SK-N-SH (cell line): ENCODE data around the gene HSD17B11. TPM values are rescaled to one million over a fixed set of nuclear protein-coding genes. Genes with fewer than 3 reads are reported as not detected.

Source experiments
- CTCF ChIA-PET: fragments of 300-600, 350-600 bp; formaldehyde crosslinking; extraction: SDS; loops from one replicate; lab custom pipeline; 2021; lab: Yijun Ruan, JAX
- POLR2A ChIA-PET: fragments of 350-600 bp; sonication (Branson Sonifier 250); formaldehyde crosslinking; extraction: SDS; loops from one replicate; lab custom pipeline; 2020; ENCODE audit warnings: antibody characterized with exemption, inconsistent platforms; lab: Yijun Ruan, JAX
- DNase-seq: peaks from one replicate; pipeline ENCODE4 v3.0.0; 2012
- H2AFZ ChIP-seq: fragments of 200-600 bp; sonication (generic); 2 replicates; pipeline ENCODE4 v1.8.1; 2016; ENCODE audit warnings: antibody characterized with exemption, mild to moderate bottlenecking, low read depth
- H3F3A ChIP-seq: fragments of 200-600 bp; sonication (generic); replicated peaks from 2 replicates; pipeline ENCODE3; 2016; ENCODE audit warnings: antibody characterized with exemption, mild to moderate bottlenecking; ENCODE audit not compliant: insufficient read depth
- H3K27ac ChIP-seq, 2 experiments: fragments of 200-500 bp in 1 of 2; fragments of 200-600 bp in 1 of 2; sonication (Bioruptor generic) in 1 of 2; sonication (generic), shearing (Covaris generic) in 1 of 2; 2 replicates each; pipeline versions ENCODE4 v1.5.1 to v1.6.1; 2014 to 2016; ENCODE audit warnings: low read depth in 2 of 2, inconsistent platforms in 1 of 2, low read length in 1 of 2, mild to moderate bottlenecking in 1 of 2, mixed read lengths in 1 of 2
- H3K27me3 ChIP-seq: fragments of 200-600 bp; sonication (generic), shearing (Covaris generic); 2 replicates; pipeline ENCODE4 v1.6.1; 2016; ENCODE audit warnings: mixed run types; ENCODE audit not compliant: insufficient read depth
- H3K36me3 ChIP-seq, 2 experiments: fragments of 200-500 bp in 1 of 2; fragments of 200-600 bp in 1 of 2; sonication (Bioruptor generic) in 1 of 2; sonication (generic) in 1 of 2; replicated peaks in 1 of 2; 2 replicates each; pipeline versions ENCODE3 to v1.5.1; 2014 to 2016; ENCODE audit warnings: low read length in 1 of 2, mild to moderate bottlenecking in 1 of 2; ENCODE audit not compliant: insufficient read depth in 2 of 2, control insufficient read depth in 1 of 2
- H3K4me1 ChIP-seq, 2 experiments: fragments of 200-500 bp in 1 of 2; fragments of 200-600 bp in 1 of 2; sonication (Bioruptor generic) in 1 of 2; sonication (generic), shearing (Covaris generic) in 1 of 2; 2 replicates each; pipeline versions ENCODE4 v1.5.1 to v1.6.1; 2014 to 2016; ENCODE audit warnings: low read depth in 1 of 2, low read length in 1 of 2, mixed run types in 1 of 2; ENCODE audit not compliant: insufficient read depth in 2 of 2, control insufficient read depth in 1 of 2
- H3K4me2 ChIP-seq: fragments of 200-600 bp; sonication (generic), shearing (Covaris generic); 2 replicates; pipeline ENCODE4 v1.6.1; 2017; ENCODE audit warnings: mixed run types
- H3K4me3 ChIP-seq, 2 experiments: fragments of 200-500 bp in 1 of 2; fragments of 200-600 bp in 1 of 2; sonication (Bioruptor generic) in 1 of 2; sonication (generic), shearing (Covaris generic) in 1 of 2; 2 replicates each; pipeline versions ENCODE4 v1.5.1 to v1.8.1; 2014 to 2016; ENCODE audit warnings: low read depth in 2 of 2, inconsistent platforms in 1 of 2, low read length in 1 of 2, mild to moderate bottlenecking in 1 of 2, mixed read lengths in 1 of 2, moderate library complexity in 1 of 2
- H3K79me2 ChIP-seq: fragments of 200-600 bp; sonication (generic); 2 replicates; pipeline ENCODE4 v1.8.1; 2017; ENCODE audit warnings: mild to moderate bottlenecking; ENCODE audit not compliant: insufficient read depth
- H3K9ac ChIP-seq: fragments of 200-600 bp; sonication (generic); 2 replicates; pipeline ENCODE4 v1.6.1; 2017; ENCODE audit warnings: mixed run types
- H3K9me2 ChIP-seq: fragments of 200-600 bp; sonication (generic); 2 replicates; pipeline ENCODE4 v1.6.1; 2017; ENCODE audit warnings: mixed run types
- H3K9me3 ChIP-seq: fragments of 200-600 bp; sonication (generic); 2 replicates; pipeline ENCODE4 v1.6.1; 2017; ENCODE audit warnings: mixed run types, mild to moderate bottlenecking, moderate library complexity
- H4K20me1 ChIP-seq: fragments of 200-600 bp; sonication (generic); 2 replicates; pipeline ENCODE4 v1.6.1; 2017; ENCODE audit warnings: mild to moderate bottlenecking, mixed run types; ENCODE audit not compliant: insufficient read depth
- EZH2phosphoT487 ChIP-seq: fragments of 200-600 bp; sonication (generic); IDR thresholded peaks from 2 replicates; pipeline ENCODE4 v1.6.1; 2017; ENCODE audit warnings: low read depth, mixed run types, mild to moderate bottlenecking, antibody characterized with exemption, moderate library complexity, borderline replicate concordance
- FOXJ3 ChIP-seq: sonication (generic); formaldehyde crosslinking; IDR thresholded peaks from 2 replicates; pipeline ENCODE4 v1.5.1; 2020; ENCODE audit warnings: mild to moderate bottlenecking, missing genetic modification reagents
- FOXM1 ChIP-seq: IDR thresholded peaks from 2 replicates; pipeline ENCODE4 v1.4.0; 2012; ENCODE audit warnings: low read depth, mild to moderate bottlenecking
- GABPA ChIP-seq: IDR thresholded peaks from 2 replicates; pipeline ENCODE4 v1.4.0; 2012; ENCODE audit warnings: low read depth, mild to moderate bottlenecking
- IRF3 ChIP-seq: fragments of 150-350 bp; IDR thresholded peaks from 2 replicates; pipeline ENCODE4 v1.6.1; 2016; ENCODE audit warnings: mild to moderate bottlenecking, low read depth, low read length
- MEF2A ChIP-seq: IDR thresholded peaks from 2 replicates; pipeline ENCODE4 v1.4.0; 2012; ENCODE audit warnings: low read depth, borderline replicate concordance
- MXI1 ChIP-seq: IDR thresholded peaks from 2 replicates; pipeline ENCODE4 v1.6.1; 2012; ENCODE audit warnings: mild to moderate bottlenecking, low read depth, low read length, improper control_type of control experiment
- NFIC ChIP-seq: IDR thresholded peaks from 2 replicates; pipeline ENCODE4 v1.4.0; 2012; ENCODE audit warnings: borderline replicate concordance
- NRF1 ChIP-seq: IDR thresholded peaks from 2 replicates; pipeline ENCODE4 v1.6.1; 2012; ENCODE audit warnings: low read depth, mild to moderate bottlenecking, low read length
- RAD21 ChIP-seq: IDR thresholded peaks from 2 replicates; pipeline ENCODE4 v1.6.1; 2012; ENCODE audit warnings: mild to moderate bottlenecking, low read length
- RCOR1 ChIP-seq: fragments of 150-350 bp; IDR thresholded peaks from 2 replicates; pipeline ENCODE4 v1.6.1; 2017; ENCODE audit warnings: antibody characterized with exemption, low read length
- REST ChIP-seq: IDR thresholded peaks from 2 replicates; pipeline ENCODE4 v1.6.1; 2012; ENCODE audit warnings: mild to moderate bottlenecking, low read depth, low read length, moderate library complexity
- RFX5 ChIP-seq: IDR thresholded peaks from 2 replicates; pipeline ENCODE4 v1.6.1; 2012; ENCODE audit warnings: mild to moderate bottlenecking, improper control_type of control experiment, low read length
- SIN3A ChIP-seq: IDR thresholded peaks from 2 replicates; pipeline ENCODE4 v1.6.1; 2012; ENCODE audit warnings: low read depth, mild to moderate bottlenecking, low read length, moderate library complexity, borderline replicate concordance
- TCF12 ChIP-seq: IDR thresholded peaks from 2 replicates; pipeline ENCODE4 v1.4.0; 2012
- USF2 ChIP-seq: fragments of 150-350 bp; IDR thresholded peaks from 2 replicates; pipeline ENCODE4 v1.6.1; 2017; ENCODE audit warnings: antibody characterized with exemption, low read length, low read depth, borderline replicate concordance
- YY1 ChIP-seq: IDR thresholded peaks from 2 replicates; pipeline ENCODE4 v1.4.0; 2012; ENCODE audit warnings: low read depth, mild to moderate bottlenecking
- WGBS: methylation state at CpG from one replicate; pipeline ENCODE4 v1.1.6; 2017; ENCODE audit warnings: low lambda C conversion rate; 5-methylcytosine and 5-hydroxymethylcytosine counted together
- polyA plus RNA-seq, 3 experiments: library from polyadenylated mRNA; depleted of rRNA; stranded (reverse); fragments of >200 nt; gene quantifications; 2 replicates each; pipeline ENCODE4 v1.2.3, GENCODE V29; 2012

The HSD17B11 gene
- polyA plus RNA-seq, 1 of the 3 experiments (the other 2 are of a cell fraction): 13.2 TPM

- POLR2A ChIA-PET: no interaction called here
- Histone ChIP-seq H3K4me3 (no peak overlapping the region), H2AFZ (no peak overlapping the region), H3K4me1 (no peaks in the 10 kb centered on the region; a peak in 1 of 4 replicates), H3F3A (no peaks in the 10 kb centered on the region), H3K79me2 (no peaks in the 10 kb centered on the region), H3K27ac (no peak overlapping the region), H3K36me3 (no peaks in the 10 kb centered on the region), H4K20me1 (no peaks in the 10 kb centered on the region), H3K9ac (no peak overlapping the region), H3K4me2 (no peak overlapping the region), H3K9me3 (no peaks in the 10 kb centered on the region), H3K9me2 (no peaks in the 10 kb centered on the region), H3K27me3 (no peaks in the 10 kb centered on the region)
- 71% methylated on average over 1 of the region's 2 CpGs for WGBS
- DNase-seq: no peak
- TF ChIP-seq RAD21: no peak
- TF ChIP-seq MXI1: no peak
- TF ChIP-seq USF2: no peak
- TF ChIP-seq FOXJ3 (CRISPR knock-in tag): no peak
- no peak for TF ChIP-seq SIN3A
- TF ChIP-seq NRF1: no peak
- CTCF ChIA-PET: no interaction called here
Observed at GRCh38 chr4:87309625-87310024, 81.4 kb downstream of the HSD17B11 start.

GRCh38 chr4:87306056-87306455 lies 84.9 kb downstream of the HSD17B11 start:
- no peaks in the 10 kb centered on the region for H4K20me1 ChIP-seq
- no peak overlapping the region for H3K27ac ChIP-seq
- DNase-seq: no peak
- H2AFZ ChIP-seq: no peak overlapping the region
- 96% methylated on average over 1 of the region's 1 CpG for WGBS
- H3K79me2 ChIP-seq: no peaks in the 10 kb centered on the region
- H3K4me2 ChIP-seq: no peak overlapping the region
- ChIA-PET CTCF (interaction anchor here (0.6 kb wide), 1 partner anchor 317 kb away, joined by 5 read pairs; no protein-coding TSS in a partner anchor), POLR2A (no interaction called here)
- H3K9me2 ChIP-seq: no peaks in the 10 kb centered on the region
- no peaks in the 10 kb centered on the region for H3K9me3 ChIP-seq
- no peaks in the 10 kb centered on the region for H3K27me3 ChIP-seq
- no peaks in the 10 kb centered on the region for H3K36me3 ChIP-seq
- no peak overlapping the region for H3K4me3 ChIP-seq
- no peaks in the 10 kb centered on the region; a peak in 1 of 4 replicates for H3K4me1 ChIP-seq
- no peak for TF ChIP-seq EZH2phosphoT487
- H3K9ac ChIP-seq: no peak overlapping the region
- H3F3A ChIP-seq: no peaks in the 10 kb centered on the region

- no peak for DNase-seq
- H3K9me3 ChIP-seq: no peaks in the 10 kb centered on the region
- POLR2A ChIA-PET: no interaction called here
- H3F3A ChIP-seq: no peaks in the 10 kb centered on the region
- H3K27ac ChIP-seq: no peak overlapping the region
- no peaks in the 10 kb centered on the region for H3K79me2 ChIP-seq
- no peaks in the 10 kb centered on the region; a peak in 1 of 4 replicates for H3K4me1 ChIP-seq
- CTCF ChIA-PET: no interaction called here
- no peaks in the 10 kb centered on the region for H3K27me3 ChIP-seq
- no peaks in the 10 kb centered on the region for H3K9me2 ChIP-seq
- no peak overlapping the region for H3K4me3 ChIP-seq
- no peaks in the 10 kb centered on the region for H3K36me3 ChIP-seq
- no peak overlapping the region for H3K4me2 ChIP-seq
- no peak overlapping the region for H3K9ac ChIP-seq
- WGBS: 94% methylated on average over 7 of the region's 7 CpGs
- H4K20me1 ChIP-seq: no peaks in the 10 kb centered on the region
- H2AFZ ChIP-seq: no peak overlapping the region
- no peak for TF ChIP-seq RCOR1
- TF ChIP-seq NRF1: no peak
- no peak for TF ChIP-seq RFX5
- no peak for TF ChIP-seq MXI1
- TF ChIP-seq IRF3: no peak
- TF ChIP-seq GABPA: no peak
- no peak for TF ChIP-seq YY1
- TF ChIP-seq FOXM1: no peak
- no peak for TF ChIP-seq NFIC
- TF ChIP-seq REST: no peak
- no peak for TF ChIP-seq MEF2A
- TF ChIP-seq SIN3A: no peak
- no peak for TF ChIP-seq TCF12
Observed at GRCh38 chr4:87305562-87305961, 85.4 kb downstream of the HSD17B11 start.
